ENCODE data around the gene GNAO1. TPM values are rescaled to one million over a fixed set of nuclear protein-coding genes. Genes with fewer than 3 reads are reported as not detected.

Gene GNAO1
- total and polyA plus RNA-seq, 2 of the 13 experiments (the other 11 are each of a cell fraction or from before 2014, with no cell fraction given), result not detected

GRCh38 chr16:56263711-56264608, 72.7 kb downstream of the GNAO1 start (continued):
- TF ChIP-seq MYPOP (CRISPR knock-in tag; IDR thresholded peaks at IDR 0.05), result no peak
- TF ChIP-seq NR2C2 (CRISPR knock-in tag; IDR thresholded peaks at IDR 0.05; ENCODE audit: borderline replicate concordance), result peak; percentile 57; the same call in 1 of the 2 replicates
- no peak for TF ChIP-seq NFIB (CRISPR knock-in tag; IDR thresholded peaks at IDR 0.05; ENCODE audit: borderline replicate concordance)
- TF ChIP-seq ZFY (CRISPR knock-in tag; IDR thresholded peaks at IDR 0.05), result no peak; the same call in 1 of the 2 replicates
- TF ChIP-seq ZNF367 (CRISPR knock-in tag; IDR thresholded peaks at IDR 0.05; ENCODE audit: borderline replicate concordance), result no peak
- TF ChIP-seq, protein P1, sequence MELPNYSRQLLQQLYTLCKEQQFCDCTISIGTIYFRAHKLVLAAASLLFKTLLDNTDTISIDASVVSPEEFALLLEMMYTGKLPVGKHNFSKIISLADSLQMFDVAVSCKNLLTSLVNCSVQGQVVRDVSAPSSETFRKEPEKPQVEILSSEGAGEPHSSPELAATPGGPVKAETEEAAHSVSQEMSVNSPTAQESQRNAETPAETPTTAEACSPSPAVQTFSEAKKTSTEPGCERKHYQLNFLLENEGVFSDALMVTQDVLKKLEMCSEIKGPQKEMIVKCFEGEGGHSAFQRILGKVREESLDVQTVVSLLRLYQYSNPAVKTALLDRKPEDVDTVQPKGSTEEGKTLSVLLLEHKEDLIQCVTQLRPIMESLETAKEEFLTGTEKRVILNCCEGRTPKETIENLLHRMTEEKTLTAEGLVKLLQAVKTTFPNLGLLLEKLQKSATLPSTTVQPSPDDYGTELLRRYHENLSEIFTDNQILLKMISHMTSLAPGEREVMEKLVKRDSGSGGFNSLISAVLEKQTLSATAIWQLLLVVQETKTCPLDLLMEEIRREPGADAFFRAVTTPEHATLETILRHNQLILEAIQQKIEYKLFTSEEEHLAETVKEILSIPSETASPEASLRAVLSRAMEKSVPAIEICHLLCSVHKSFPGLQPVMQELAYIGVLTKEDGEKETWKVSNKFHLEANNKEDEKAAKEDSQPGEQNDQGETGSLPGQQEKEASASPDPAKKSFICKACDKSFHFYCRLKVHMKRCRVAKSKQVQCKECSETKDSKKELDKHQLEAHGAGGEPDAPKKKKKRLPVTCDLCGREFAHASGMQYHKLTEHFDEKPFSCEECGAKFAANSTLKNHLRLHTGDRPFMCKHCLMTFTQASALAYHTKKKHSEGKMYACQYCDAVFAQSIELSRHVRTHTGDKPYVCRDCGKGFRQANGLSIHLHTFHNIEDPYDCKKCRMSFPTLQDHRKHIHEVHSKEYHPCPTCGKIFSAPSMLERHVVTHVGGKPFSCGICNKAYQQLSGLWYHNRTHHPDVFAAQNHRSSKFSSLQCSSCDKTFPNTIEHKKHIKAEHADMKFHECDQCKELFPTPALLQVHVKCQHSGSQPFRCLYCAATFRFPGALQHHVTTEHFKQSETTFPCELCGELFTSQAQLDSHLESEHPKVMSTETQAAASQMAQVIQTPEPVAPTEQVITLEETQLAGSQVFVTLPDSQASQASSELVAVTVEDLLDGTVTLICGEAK (IDR thresholded peaks at IDR 0.05), result no peak
- TF ChIP-seq, protein P1 (CRISPR knock-in tag; IDR thresholded peaks at IDR 0.05), result no peak
- peak; percentile 80 for TF ChIP-seq SKI (IDR thresholded peaks at IDR 0.05; ENCODE audit: partially characterized antibody)
- TF ChIP-seq ZNF569 (CRISPR knock-in tag; IDR thresholded peaks at IDR 0.05; ENCODE audit: borderline replicate concordance), result no peak
- no peak for TF ChIP-seq PRPF4 (IDR thresholded peaks at IDR 0.05; ENCODE audit: low read depth, low read length, poor library complexity, severe bottlenecking)
- no peak for TF ChIP-seq ZNF451 (CRISPR knock-in tag; IDR thresholded peaks at IDR 0.05)
- TF ChIP-seq MXI1 (IDR thresholded peaks at IDR 0.05; ENCODE audit: borderline replicate concordance, low read depth, low read length), result 0 out of 3 replicates have a peak, but pooled peaks have one; percentile 23
- TF ChIP-seq, protein P2, sequence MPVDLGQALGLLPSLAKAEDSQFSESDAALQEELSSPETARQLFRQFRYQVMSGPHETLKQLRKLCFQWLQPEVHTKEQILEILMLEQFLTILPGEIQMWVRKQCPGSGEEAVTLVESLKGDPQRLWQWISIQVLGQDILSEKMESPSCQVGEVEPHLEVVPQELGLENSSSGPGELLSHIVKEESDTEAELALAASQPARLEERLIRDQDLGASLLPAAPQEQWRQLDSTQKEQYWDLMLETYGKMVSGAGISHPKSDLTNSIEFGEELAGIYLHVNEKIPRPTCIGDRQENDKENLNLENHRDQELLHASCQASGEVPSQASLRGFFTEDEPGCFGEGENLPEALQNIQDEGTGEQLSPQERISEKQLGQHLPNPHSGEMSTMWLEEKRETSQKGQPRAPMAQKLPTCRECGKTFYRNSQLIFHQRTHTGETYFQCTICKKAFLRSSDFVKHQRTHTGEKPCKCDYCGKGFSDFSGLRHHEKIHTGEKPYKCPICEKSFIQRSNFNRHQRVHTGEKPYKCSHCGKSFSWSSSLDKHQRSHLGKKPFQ (CRISPR knock-in tag; IDR thresholded peaks at IDR 0.05; ENCODE audit: insufficient replicate concordance), result no peak
- TF ChIP-seq, protein P3, sequence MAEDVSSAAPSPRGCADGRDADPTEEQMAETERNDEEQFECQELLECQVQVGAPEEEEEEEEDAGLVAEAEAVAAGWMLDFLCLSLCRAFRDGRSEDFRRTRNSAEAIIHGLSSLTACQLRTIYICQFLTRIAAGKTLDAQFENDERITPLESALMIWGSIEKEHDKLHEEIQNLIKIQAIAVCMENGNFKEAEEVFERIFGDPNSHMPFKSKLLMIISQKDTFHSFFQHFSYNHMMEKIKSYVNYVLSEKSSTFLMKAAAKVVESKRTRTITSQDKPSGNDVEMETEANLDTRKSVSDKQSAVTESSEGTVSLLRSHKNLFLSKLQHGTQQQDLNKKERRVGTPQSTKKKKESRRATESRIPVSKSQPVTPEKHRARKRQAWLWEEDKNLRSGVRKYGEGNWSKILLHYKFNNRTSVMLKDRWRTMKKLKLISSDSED (CRISPR knock-in tag; IDR thresholded peaks at IDR 0.05), result no peak
- no peak for TF ChIP-seq ZC3H4 (CRISPR knock-in tag; IDR thresholded peaks at IDR 0.05; ENCODE audit: borderline replicate concordance)

Data from HepG2 (cell line).